GM23338 (cell line): ENCODE data around the gene SSH2. TPM values are rescaled to one million over a fixed set of nuclear protein-coding genes. Genes with fewer than 3 reads are reported as not detected.
A peak's percentile ranks its signal among the peaks of the same experiment; 100 is the strongest.
"Not testable (repeated sequence)": the region's sequence is repeated elsewhere in the genome, so short reads cannot be mapped to it uniquely, and the experiment has no call there.

Experiments
- ATAC-seq: fragments of 200-7000 bp; cut with Tn5 transposase; 3 replicates; pipeline ENCODE4 v1.9.1; 2020
- DNase-seq: peaks from one replicate; pipeline ENCODE4 v3.0.0-alpha.2; 2015; ENCODE audit warnings: low spot score
- H2AFZ ChIP-seq: fragments of 200-600 bp; sonication (generic); 2 replicates; pipeline ENCODE4 v1.8.0; 2016; ENCODE audit warnings: antibody characterized with exemption, mild to moderate bottlenecking, moderate library complexity
- H3F3A ChIP-seq: fragments of 200-600 bp; sonication (generic); replicated peaks from 2 replicates; pipeline ENCODE4 v1.8.0; 2017; ENCODE audit warnings: antibody characterized with exemption, mixed run types, low read depth
- H3K27ac ChIP-seq: fragments of 200-600 bp; sonication (generic); 2 replicates; pipeline ENCODE4 v1.6.1; 2016; ENCODE audit warnings: low read depth
- H3K27me3 ChIP-seq: fragments of 200-600 bp; sonication (generic); 2 replicates; pipeline ENCODE4 v1.8.0; 2016; ENCODE audit warnings: mild to moderate bottlenecking, mixed run types, moderate library complexity; ENCODE audit not compliant: insufficient read depth
- H3K36me3 ChIP-seq: fragments of 200-600 bp; sonication (generic); 2 replicates; pipeline ENCODE4 v1.8.0; 2016; ENCODE audit warnings: mild to moderate bottlenecking; ENCODE audit not compliant: insufficient read depth
- H3K4me1 ChIP-seq: fragments of 200-600 bp; sonication (generic); 2 replicates; pipeline ENCODE4 v1.8.0; 2016; ENCODE audit warnings: mild to moderate bottlenecking, moderate library complexity; ENCODE audit not compliant: insufficient read depth
- H3K4me2 ChIP-seq: fragments of 200-600 bp; sonication (generic); 2 replicates; pipeline ENCODE4 v1.7.1; 2017; ENCODE audit warnings: mixed run types
- H3K4me3 ChIP-seq: fragments of 200-600 bp; sonication (generic); 2 replicates; pipeline ENCODE4 v1.6.1; 2016; ENCODE audit warnings: mixed run types
- H3K79me2 ChIP-seq: fragments of 200-600 bp; sonication (generic); replicated peaks from 2 replicates; pipeline ENCODE4 v1.8.0; 2017; ENCODE audit warnings: mild to moderate bottlenecking; ENCODE audit not compliant: insufficient read depth
- H3K9me2 ChIP-seq: fragments of 200-600 bp; sonication (generic); 2 replicates; pipeline ENCODE4 v1.8.0; 2017; ENCODE audit not compliant: insufficient read depth
- H4K20me1 ChIP-seq: fragments of 200-600 bp; sonication (generic); replicated peaks from 2 replicates; pipeline ENCODE4 v1.8.0; 2017; ENCODE audit warnings: mild to moderate bottlenecking; ENCODE audit not compliant: insufficient read depth
- H3K27ac Mint-ChIP-seq: 2 replicates; pipeline ENCODE4 v1.8.0; 2020; ENCODE audit warnings: inconsistent platforms, mild to moderate bottlenecking, moderate library complexity, mixed read lengths
- H3K27me3 Mint-ChIP-seq: 3 replicates; pipeline ENCODE4 v1.8.0; 2022; ENCODE audit warnings: low read depth, mild to moderate bottlenecking, moderate library complexity, mixed read lengths, inconsistent platforms; ENCODE audit not compliant: insufficient read depth, poor library complexity
- H3K36me3 Mint-ChIP-seq: 3 replicates; pipeline ENCODE4 v1.8.0; 2021; ENCODE audit warnings: low read depth, mild to moderate bottlenecking, inconsistent platforms, moderate library complexity, mixed read lengths
- H3K4me1 Mint-ChIP-seq: 3 replicates; pipeline ENCODE4 v1.8.0; 2020; ENCODE audit warnings: mild to moderate bottlenecking, inconsistent platforms, mixed read lengths
- H3K4me3 Mint-ChIP-seq: 3 replicates; pipeline ENCODE4 v1.8.0; 2021; ENCODE audit warnings: moderate library complexity, mild to moderate bottlenecking, inconsistent platforms, mixed read lengths
- H3K9me3 Mint-ChIP-seq: 3 replicates; pipeline ENCODE4 v1.8.0; 2020; ENCODE audit warnings: moderate library complexity, mild to moderate bottlenecking, inconsistent platforms, mixed read lengths
- CREB1 ChIP-seq: fragments of 250-450 bp; sonication (Bioruptor Pico); IDR thresholded peaks from 2 replicates; pipeline ENCODE4 v1.5.0; 2020; ENCODE audit warnings: low read depth, mild to moderate bottlenecking, moderate library complexity
- EZH2 ChIP-seq: fragments of 200-600 bp; sonication (generic); IDR thresholded peaks from one replicate; pipeline ENCODE4 v1.8.0; 2017; ENCODE audit warnings: antibody characterized with exemption, mild to moderate bottlenecking, low read depth; ENCODE audit not compliant: unreplicated experiment
- JUNB ChIP-seq: IDR thresholded peaks from one replicate; pipeline ENCODE4 v1.6.1; 2016; ENCODE audit warnings: antibody characterized with exemption; ENCODE audit not compliant: unreplicated experiment
- POLR2AphosphoS5 ChIP-seq: IDR thresholded peaks from 2 replicates; pipeline ENCODE4 v1.6.1; 2016; ENCODE audit warnings: antibody characterized with exemption, low read depth
- REST ChIP-seq: IDR thresholded peaks from one replicate; pipeline ENCODE4 v1.6.1; 2018; ENCODE audit warnings: antibody characterized with exemption; ENCODE audit not compliant: unreplicated experiment
- ZNF114 ChIP-seq: fragments of 250-450 bp; sonication (Bioruptor Pico); IDR thresholded peaks from 2 replicates; pipeline ENCODE4 v1.5.0; 2020; ENCODE audit warnings: mild to moderate bottlenecking, moderate library complexity
- ZNF331 ChIP-seq: fragments of 250-450 bp; sonication (Bioruptor Pico); IDR thresholded peaks from 2 replicates; pipeline ENCODE4 v1.5.0; 2020; ENCODE audit warnings: low read depth, mild to moderate bottlenecking, moderate library complexity
- polyA plus RNA-seq: library from polyadenylated mRNA; unstranded; fragments of >200 nt; fragmentation: Nextera tagmentation; extraction: Ambion mirVana; gene quantifications from 2 replicates; pipeline ENCODE4 v1.2.1, GENCODE V29; 2016
- total RNA-seq: library from RNA; depleted of rRNA; stranded (reverse); fragments of >200 nt; shearing (Covaris generic); gene quantifications from 2 replicates; pipeline ENCODE4 v1.2.3, GENCODE V29; 2014

Gene SSH2
- total and polyA plus RNA-seq, 2 experiments from 2014 or later, result 9.9 to 12.1 TPM

- H2AFZ ChIP-seq, result 0 out of 2 replicates have a peak overlapping the region, but pooled peaks have one; percentile 72
- TF ChIP-seq REST (no peak), EZH2 (no peak), ZNF331 (CRISPR knock-in tag) (no peak), POLR2AphosphoS5 (no peak), ZNF114 (CRISPR knock-in tag) (no peak)
- no peak overlapping the region for H3K4me3 ChIP-seq
- DNase-seq (no peak), ATAC-seq (peak; percentile 51)
- no peaks in the 10 kb centered on the region for H3F3A ChIP-seq
- Mint-ChIP-seq H3K27me3 (peaks cover 3% of the 10 kb centered on the region), H3K36me3 (peaks cover 2% of the 10 kb centered on the region; the same call in 1 of the 3 replicates), H3K4me1 (peaks cover 6% of the 10 kb centered on the region; the same call in 1 of the 3 replicates), H3K27ac (no peak overlapping the region), H3K9me3 (peaks cover 7% of the 10 kb centered on the region), H3K4me3 (no peak overlapping the region)
- no peaks in the 10 kb centered on the region for H3K4me1 ChIP-seq
- H3K4me2 ChIP-seq, result no peak overlapping the region
- H3K79me2 ChIP-seq, result no peaks in the 10 kb centered on the region
- H3K36me3 ChIP-seq, result no peaks in the 10 kb centered on the region
- H3K27me3 ChIP-seq, result no peaks in the 10 kb centered on the region
- H3K9me2 ChIP-seq, result no peaks in the 10 kb centered on the region
- H4K20me1 ChIP-seq, result no peaks in the 10 kb centered on the region
- no peak overlapping the region for H3K27ac ChIP-seq
These were observed 29.8 kb upstream of the SSH2 start for GRCh38 chr17:29959658-29960337.

DNA sequence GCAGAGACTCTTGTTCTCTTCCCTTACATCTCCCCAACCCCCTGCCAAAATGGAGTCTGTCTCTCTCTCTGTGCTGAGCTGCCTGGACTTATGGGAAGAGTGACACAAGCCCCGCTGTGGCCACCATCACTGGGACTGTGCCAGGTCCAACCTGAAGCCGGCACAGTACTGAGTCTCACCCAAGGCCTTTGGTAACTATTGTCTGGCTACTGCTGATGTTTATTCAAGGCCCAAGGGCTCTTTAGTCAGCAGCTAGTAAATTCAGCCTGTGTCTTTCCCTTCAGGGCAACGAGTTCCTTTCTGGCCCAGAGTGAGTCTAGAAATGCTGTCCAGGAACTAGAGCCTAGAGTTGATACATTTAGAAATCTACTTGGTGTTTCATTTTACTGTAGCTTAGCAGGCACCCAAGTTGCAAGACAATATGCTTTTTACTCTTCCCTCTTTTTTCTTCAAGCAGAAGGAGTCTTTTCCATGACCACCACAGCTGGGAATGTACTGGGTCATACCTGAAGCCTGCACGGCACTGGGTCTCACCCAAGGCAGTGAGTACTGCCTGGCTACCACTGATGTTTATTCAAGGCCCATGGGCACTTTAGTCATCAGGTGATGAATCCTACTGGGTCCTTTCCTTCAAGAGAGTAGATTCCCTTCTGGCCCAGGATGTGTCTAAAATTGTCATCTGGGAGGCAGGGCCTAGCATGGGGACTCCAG is 29.1 kb upstream of the SSH2 start:
- Histone ChIP-seq H2AFZ (peak overlapping the region; percentile 72; the same call in 1 of the 2 replicates), H3K27me3 (no peaks in the 10 kb centered on the region), H3K36me3 (no peaks in the 10 kb centered on the region), H3K79me2 (no peaks in the 10 kb centered on the region), H3F3A (no peaks in the 10 kb centered on the region), H3K4me3 (no peak overlapping the region), H3K4me1 (no peaks in the 10 kb centered on the region), H3K27ac (no peak overlapping the region), H4K20me1 (no peaks in the 10 kb centered on the region), H3K9me2 (no peaks in the 10 kb centered on the region), H3K4me2 (no peak overlapping the region)
- peaks cover 3% of the 10 kb centered on the region for H3K27me3 Mint-ChIP-seq
- H3K27ac Mint-ChIP-seq, result no peak overlapping the region
- DNase-seq (no peak), ATAC-seq (no peak)
- H3K4me3 Mint-ChIP-seq, result no peak overlapping the region
- H3K36me3 Mint-ChIP-seq, result peaks cover 6% of the 10 kb centered on the region; the same call in 1 of the 3 replicates
- peaks cover 6% of the 10 kb centered on the region; the same call in 1 of the 3 replicates for H3K4me1 Mint-ChIP-seq
- TF ChIP-seq JUNB, result no peak
- no peak for TF ChIP-seq REST
- TF ChIP-seq CREB1, result no peak
- H3K9me3 Mint-ChIP-seq, result peaks cover 14% of the 10 kb centered on the region

- H3K36me3 Mint-ChIP-seq, result peaks cover 12% of the 10 kb centered on the region
- H4K20me1 ChIP-seq, H3F3A ChIP-seq, DNase-seq, H3K4me2 ChIP-seq, H3K4me3 ChIP-seq, H3K9me2 ChIP-seq, H3K4me1 Mint-ChIP-seq, H3K36me3 ChIP-seq, H3K4me1 ChIP-seq, H3K79me2 ChIP-seq, H3K27me3 Mint-ChIP-seq, ATAC-seq, H2AFZ ChIP-seq, H3K27me3 ChIP-seq, H3K4me3 Mint-ChIP-seq, H3K27ac Mint-ChIP-seq, H3K27ac ChIP-seq: not testable (repeated sequence)
- H3K9me3 Mint-ChIP-seq, result peaks cover 25% of the 10 kb centered on the region
These were observed 27.5 kb upstream of the SSH2 start for GRCh38 chr17:29957488-29957887.
